ENCODE data around the gene NBEA.

NBEA gene

DNA sequence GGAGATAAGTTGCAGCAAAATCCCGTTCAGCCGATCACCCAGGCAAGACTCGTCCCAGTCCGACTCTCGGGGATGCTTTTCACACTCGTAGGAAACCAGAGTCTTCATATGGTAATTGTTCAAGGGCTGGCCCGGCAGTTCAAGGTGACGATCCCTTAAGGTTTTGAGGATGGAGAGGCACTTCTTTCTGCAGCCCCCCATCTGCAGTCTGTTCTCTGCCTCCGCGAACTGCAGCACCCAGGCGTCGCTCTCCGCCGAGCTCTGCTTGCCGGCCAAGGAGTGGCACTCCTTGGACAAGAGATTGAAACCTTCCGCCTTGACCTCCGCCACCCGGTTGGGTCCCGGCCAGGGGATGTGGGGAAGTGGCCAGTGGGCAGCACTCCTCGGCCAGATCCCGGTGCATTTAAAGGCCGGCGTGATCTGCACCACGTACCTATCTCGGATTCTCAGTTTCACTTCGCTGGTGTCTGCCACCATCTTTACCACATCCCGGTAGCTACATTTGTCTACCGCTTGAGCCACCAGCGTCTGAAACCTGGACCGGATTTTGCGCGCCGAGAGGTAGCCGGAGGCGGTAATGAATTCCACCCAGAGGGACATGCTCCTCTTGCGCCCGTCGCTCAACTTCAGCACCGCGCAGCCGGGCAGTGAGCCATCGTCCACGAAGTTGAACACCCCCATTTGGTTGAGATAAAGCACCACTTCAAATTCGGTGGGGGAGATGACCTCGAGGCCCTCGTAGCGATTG lies 533.3 kb downstream of the NBEA start:
- no peak for DNase-seq (ENCODE audit: low spot score)

DNA sequence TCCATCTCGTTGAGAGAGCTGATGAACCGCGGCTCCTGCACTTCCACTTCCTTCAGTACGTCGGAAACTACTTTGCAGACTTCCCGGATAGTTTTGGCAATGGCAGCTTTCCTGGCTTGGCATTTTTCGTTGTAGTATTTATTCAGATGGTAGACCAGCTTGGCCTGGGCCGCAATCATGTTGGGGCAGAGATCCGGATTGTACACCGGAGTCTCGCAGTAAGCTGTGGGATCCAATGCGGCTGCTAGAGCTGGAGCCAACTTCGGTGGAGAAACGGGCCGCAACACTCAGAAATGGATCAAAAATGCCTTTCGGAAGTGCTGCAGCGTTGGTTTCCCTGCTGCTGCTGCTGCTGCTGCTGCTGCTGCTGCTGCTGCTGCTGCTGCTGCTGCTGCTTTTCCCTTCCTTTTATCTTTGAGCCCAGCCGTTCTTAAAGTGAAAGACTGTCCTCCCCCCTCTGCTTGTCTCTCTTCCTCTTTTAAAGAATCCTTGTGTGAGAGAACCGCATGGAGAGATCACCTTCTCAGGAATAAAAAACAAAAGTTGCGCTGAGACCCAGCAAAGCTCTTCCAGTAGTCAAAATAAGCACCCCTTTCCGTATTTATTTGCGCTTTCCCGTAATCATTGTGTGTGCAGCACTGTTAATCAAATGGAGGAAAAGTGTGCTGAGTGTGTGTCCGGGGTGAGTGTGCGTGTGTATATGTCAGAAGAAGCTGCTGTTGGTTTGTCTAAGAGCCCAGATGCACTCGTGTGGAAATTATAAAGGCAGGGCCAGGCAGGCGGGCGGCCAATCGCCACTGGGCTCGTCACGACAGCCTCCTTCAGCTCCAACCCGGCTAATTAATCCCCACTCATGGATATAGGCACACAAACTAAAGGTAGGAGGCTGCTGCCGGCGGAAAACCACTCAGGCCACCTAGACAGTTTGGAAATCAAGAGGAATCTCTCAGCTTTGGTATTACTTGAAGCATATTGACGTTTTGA lies 534.2 kb downstream of the NBEA start, which contains the start of gene MAB21L1:
Gene MAB21L1, minus strand, starts transcription at position 730 of the 984 bp plus-strand sequence. Its CDS starts 551 bp downstream, at position 179.
- no peak for DNase-seq (ENCODE audit: low spot score)

DNA sequence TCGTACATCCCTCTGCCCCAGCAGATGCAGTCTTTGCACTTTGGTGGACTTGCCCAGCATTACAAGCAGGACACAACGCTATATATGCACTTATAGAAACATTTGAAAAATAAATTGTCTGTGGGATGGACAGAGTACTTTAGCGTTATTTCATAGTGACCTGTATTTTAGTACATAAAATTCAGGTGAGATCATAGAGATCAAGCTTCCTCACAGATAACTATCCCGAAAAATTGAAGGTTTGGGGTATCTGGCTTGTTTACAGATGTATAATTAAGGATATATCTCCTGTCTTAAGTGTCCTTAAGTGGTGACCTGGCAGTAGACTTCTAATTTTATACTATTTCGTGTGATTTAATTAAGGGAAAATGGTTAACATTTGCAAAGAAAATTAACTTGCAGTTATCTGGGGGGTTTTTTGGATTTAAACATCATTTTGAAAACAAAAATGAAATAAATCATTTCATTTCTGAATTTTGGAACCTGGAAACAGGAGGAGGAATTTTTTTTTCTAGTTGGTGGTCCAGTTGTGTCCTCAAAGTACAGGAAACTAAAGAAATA lies 535.4 kb downstream of the NBEA start:
- no peak for DNase-seq (ENCODE audit: low spot score)

DNA sequence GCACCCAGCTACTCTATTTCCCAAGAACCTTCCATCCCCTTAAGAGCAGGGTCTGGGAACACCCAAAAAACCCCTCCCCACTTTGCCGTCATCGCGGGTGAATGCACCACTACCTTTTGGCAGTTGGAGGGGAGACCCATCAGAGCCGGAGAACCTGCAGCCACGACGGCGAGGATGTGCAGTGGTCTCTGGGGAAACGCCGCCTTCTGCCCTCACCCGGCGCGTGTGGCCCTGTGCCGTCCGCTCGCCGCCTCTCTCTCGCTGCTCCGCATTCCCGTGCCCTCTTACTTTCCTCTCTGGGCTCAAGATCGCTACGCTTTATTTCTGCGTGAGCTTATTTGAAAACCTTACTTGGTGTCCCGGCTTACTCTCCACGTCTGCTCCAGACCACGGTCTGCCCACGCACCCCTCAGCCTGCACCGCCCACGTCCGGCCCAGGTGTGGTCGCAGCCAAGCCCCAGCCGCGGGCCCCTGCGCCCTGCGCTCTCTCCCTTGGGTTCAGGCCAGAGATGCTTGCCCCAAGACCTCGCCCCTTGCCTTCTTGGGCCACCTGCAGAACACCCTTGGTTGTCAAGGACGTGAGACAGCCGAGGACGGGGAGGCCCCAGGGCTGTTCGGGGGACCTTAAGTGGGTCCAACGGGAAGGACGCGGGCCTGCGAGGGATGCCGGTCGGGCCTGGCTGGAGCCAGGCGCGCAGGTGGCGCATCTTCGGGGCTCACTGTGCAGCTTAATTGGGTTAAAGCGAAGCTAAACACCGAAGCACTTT lies 536.4 kb downstream of the NBEA start:
- no peak for DNase-seq (ENCODE audit: low spot score)

DNA sequence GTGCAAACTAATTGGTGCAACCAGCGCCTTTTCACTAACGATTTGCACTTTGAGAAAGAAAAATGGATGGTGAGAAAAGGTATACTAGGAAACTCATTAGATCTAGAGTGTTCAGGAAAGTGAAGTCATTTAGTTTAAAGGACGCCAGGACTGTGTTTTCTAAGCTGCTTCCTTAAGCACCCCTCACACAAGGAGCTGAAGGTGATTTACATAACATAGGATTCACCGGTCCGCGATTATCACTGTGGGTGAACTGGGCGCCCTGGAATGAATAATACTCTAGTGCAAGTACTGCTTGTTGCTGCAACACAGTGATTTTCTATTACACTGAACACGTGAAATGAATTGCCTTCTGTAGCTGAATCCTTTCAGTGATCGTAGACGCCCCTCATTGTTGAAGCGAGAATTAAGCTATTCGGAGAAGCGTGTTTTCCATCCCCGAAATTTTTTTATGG lies 537.0 kb downstream of the NBEA start:
- DNase-seq (ENCODE audit: low spot score): no peak

DNA sequence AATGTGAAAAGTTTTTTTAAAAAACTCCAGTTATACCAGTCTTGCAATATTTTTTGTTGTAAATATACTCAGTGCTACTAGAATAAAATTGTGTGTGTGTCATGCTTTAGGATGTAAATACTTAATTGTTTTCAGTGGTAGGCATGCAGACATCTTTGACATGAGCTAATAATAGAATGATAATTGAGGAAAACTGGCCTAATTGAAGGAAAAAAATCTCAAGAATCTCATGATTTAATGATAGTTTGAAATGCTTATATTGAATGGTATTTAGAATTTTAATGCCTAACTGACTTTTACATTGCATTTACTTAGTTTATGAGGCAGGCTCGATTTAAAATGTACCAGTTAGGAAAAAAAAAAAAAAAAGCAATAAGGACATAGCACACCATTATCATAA lies 537.6 kb downstream of the NBEA start:
- no peak for DNase-seq (ENCODE audit: low spot score)

DNA sequence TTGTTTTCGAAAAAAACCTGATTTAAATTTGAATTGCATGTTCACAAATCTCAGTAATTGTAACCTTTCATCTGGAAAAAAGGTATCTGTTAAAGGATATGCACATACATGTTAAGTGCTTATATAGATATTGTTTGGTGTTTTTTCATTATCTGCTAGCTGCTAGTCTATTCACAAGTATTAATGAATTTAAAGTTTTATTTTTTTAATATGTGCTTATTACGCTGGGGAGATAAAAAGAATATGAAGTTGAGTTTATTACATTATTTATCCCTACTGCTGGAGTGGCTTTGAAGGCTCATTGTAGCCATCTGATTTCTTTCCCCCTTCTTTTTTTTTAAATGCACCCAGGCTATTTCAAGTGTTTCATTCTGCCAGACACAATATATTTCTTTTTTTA lies 538.3 kb downstream of the NBEA start:
- no peak for DNase-seq (ENCODE audit: low spot score)

DNA sequence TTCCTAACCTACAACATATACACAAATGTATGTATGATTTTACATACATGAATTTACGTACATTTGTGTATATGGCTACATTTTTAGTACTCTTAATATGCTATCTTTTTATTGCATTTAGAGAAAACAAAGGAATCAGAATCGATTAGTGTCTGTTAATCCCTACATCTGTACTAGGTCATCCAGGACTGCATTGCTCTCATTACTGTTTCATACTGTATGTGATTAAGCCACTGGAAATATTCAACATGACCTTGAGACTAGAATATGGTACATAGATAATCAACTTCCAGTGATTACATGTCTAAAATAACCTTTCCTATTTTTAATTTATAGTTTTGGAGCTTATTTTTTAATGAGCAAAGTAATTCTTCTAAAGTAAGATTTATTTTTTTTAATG lies 539.7 kb downstream of the NBEA start:
- DNase-seq (ENCODE audit: low spot score): no peak

DNA sequence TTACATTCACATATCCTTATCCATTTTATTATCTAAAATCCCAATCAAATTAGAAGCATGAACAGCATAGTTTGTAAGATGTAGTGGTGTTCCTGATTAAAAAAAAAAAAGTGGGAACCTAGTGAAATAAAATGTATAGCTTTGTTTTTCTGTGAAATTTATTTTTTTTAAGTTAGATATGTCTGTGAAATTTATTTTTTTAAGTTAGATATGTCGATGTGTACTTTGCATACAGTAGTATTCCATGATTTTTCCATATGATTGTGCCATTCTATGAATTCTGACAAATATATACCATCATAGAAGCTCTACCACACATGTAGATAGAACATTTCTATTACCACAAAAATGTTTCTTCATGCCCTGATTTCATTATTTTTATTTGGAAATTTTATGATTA lies 540.5 kb downstream of the NBEA start:
- no peak for DNase-seq (ENCODE audit: low spot score)

DNA sequence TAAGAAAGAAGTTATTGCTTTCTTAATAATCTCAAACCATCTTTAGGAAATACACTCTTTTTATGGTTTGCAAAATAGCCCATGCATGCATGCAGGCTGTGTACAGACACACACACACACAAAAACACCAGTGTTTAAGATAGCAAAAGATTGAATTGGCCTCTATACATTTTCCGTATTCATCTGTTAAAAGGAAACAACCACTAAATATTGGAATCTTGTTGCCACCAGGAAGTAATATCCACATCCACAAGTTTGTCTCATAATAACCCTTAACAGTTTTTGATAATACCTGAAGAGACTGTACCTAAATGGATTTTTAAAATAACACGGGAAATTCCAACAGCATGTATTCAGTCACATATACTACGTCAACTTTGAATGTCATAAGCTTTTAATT lies 541.7 kb downstream of the NBEA start:
- no peak for DNase-seq (ENCODE audit: low spot score)

DNA sequence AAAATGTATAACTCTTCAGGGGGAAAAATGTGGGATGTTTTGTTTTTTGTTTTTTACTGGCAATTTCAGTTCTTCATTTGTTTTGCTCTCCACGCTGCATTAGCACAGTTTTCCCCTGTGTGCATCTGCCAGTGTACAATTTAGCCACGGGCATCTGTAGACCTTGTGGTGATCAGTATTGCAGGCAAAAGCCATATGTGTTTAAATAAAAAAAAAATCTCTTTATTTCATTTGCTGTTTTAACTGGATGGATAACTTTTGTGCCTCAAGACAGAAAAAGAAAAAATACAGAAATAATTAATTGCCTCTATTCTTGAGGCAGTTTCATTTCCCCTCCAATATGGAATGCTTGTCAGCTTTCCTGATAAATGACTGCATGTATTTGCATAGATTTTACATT lies 542.3 kb downstream of the NBEA start:
- DNase-seq (ENCODE audit: low spot score): no peak

DNA sequence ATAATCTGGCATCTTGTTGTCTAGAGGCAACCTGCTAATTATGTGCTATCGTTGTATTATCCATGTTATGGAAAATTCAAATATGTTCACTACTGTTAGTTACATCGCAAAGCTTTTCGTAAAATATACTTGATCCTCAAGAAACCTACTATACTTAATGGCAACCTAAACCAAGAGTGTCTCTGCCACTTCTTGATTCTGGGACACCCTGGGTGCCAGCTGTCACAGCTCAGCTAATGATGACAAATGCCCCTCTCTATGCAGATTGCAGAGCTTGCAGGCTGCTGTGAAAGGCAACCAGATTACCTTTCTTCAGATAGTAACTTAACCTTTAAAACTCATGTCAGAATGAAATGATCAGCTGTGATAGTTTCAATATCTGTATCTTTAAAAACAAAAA lies 543.4 kb downstream of the NBEA start:
- DNase-seq (ENCODE audit: low spot score): no peak

DNA sequence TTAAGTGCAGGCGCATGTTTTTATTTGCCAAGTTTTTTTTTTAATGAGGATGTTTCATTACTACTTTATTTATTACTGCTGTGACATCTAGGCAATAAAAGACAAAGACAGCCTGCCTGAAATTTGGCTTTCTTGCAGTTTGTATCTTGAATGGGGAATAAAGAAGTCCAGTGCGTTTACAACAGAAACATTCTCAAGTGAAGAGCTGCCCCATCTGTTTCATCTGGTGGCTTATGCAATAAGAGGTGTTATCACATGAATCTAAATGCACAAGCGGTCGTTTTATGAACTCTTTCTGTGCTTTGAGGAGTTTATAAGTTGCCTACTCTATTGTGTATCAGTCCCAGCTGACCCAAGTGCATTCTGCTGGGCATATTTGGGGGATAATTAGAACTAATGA lies 547.0 kb downstream of the NBEA start:
- no peak for DNase-seq (ENCODE audit: low spot score)

DNA sequence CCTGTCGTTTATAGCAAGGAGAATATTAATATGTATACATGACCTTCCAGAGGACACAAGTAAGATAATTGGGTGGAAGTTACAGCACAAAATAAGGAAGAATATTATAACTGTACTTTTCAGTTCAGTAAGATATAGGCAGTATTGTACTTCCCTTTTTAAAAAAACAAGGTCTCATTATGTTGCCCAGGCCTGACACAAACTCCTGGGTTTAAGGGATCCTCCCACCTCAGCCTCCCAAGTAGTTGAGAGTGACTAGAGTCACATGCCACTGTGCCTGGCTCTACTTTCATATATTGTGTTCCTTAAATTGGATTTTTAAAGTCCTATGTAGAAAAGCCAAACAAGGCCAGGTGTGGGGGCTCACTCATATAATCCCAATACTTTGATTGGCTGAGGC lies 553.9 kb downstream of the NBEA start:
- no peak for DNase-seq (ENCODE audit: low spot score)

DNA sequence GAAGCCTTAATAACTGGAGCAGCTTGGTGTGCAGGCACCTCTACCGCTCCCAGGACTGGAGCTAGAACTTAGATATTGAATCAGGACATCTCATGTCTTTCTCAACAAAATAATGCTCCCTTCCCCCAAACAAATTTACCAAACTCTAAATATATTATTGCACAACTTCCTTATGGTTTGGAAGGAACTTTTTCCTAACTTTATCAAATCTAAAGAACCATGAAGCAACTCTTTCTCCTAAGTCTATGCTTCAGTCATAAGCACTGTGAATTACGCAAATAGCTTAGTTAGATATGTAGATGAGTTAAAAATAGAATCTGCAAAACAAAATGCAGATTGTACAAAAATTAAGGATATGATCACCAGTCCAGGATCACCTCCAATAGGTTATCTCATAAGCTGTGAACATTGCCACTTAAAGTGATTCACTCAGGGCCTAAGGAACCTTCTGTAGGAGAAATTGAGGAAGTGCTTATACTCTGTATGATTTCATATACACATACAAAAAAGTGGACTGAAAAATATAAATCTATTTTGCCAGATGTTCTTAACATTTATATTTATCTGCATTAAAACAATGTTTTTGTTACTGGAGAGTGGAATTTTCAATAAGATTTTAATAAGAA lies 554.8 kb downstream of the NBEA start:
- no peak for DNase-seq (ENCODE audit: low spot score)

DNA sequence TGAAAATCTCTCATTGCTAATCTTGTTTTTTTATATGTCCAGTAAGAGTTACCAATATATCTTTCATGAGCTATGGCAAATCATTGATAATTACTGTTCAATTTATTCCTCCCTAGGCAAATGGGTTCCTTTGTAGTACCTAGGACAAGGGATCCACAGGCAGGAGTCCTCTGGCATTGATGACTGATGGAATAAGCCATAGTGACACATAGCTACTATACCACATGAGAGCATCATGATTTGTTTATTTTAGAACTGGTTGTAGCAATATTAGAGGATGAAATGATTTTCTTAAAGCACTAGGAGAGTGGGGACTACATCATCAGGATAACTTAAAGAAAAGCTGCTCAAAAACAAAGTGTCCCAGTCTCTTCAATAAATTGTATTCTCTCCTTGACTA lies 556.2 kb downstream of the NBEA start:
- DNase-seq (ENCODE audit: low spot score): no peak

DNA sequence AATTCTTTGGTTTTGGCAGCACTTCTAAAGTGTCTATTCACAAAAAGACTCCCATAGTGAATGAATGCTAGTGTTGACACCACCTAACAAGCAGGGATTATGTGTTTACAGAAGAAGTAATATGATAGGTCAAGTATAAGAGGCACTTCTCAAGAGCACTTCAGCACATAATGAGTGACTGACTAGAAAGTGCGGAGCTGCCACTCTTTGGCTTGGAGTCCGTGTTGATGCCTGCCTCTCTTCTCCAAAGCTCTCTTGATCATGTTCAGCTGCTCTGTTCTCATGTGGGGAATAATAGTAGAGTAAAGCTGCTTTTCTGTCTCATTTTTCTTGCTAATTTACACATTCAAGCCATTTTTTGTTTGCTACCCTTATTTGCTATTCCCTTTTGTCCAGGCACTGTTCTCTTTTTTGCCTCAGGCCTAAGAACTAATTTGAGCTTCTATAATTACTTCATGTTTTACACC lies 557.2 kb downstream of the NBEA start:
- no peak for DNase-seq (ENCODE audit: low spot score)

DNA sequence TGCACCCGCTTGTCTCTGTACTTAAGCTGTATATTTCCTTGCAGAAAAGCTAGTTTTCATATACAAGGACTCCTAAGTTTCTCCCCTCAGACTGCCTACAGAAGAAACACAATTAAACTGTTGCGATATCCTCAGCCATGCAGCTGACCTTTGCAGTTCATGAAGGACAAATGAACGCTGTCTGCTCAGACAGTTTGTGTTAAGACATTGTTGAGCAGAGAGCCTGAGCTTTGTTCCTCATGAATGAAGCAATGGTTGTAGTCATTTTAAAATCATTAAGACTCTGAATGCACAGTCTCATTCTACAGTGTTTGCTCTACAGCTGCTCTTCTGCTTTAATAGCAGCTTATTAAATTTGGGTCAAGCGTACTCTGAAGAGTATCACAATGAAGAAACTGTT lies 557.6 kb downstream of the NBEA start:
- no peak for DNase-seq (ENCODE audit: low spot score)

DNA sequence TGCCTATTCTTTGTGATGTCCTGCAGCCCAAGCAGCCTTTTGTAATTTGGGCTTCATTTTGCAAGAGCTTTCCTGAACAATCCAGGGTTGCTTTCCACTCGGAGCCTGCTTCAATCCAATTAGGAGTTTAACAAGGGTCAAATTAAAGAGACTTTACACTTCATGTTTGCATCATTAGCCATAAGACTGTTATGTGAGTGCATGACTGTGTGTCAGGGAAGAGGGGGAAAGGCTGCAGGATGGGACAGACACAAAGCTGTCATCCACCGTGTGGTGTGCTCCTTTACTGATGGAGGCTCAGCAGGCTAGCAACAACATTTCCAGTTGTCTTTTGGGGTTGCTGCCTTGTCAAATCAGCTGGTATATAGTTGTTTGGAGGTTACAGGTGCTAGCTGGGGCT lies 558.1 kb downstream of the NBEA start:
- no peak for DNase-seq (ENCODE audit: low spot score)

DNA sequence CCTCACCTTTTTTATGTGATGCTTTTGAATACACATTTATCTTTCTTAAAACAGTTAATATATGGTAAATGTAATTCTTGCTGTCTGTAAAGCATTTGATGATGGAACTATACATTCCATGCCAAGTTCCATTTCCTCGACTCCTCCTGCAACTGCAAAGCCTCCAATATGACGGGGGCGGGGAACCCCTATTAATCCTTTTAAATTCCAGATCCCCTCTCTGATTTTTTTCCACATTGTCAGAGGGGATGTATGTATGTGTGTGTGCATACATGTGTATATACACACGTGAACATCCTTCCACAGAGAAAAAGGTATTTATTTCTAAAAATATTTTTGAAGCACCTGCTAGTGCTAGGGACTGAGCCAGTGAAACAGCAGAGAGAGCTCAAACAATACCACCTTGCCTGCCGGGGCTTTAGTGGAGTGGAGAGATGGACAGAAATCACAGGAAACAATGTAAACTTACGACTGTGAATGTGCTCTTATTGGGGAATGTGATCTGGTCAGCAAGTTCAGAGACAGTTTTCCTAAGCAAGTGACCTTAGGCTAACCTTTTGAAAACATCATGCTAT lies 559.7 kb downstream of the NBEA start:
- no peak for DNase-seq (ENCODE audit: low spot score)

DNA sequence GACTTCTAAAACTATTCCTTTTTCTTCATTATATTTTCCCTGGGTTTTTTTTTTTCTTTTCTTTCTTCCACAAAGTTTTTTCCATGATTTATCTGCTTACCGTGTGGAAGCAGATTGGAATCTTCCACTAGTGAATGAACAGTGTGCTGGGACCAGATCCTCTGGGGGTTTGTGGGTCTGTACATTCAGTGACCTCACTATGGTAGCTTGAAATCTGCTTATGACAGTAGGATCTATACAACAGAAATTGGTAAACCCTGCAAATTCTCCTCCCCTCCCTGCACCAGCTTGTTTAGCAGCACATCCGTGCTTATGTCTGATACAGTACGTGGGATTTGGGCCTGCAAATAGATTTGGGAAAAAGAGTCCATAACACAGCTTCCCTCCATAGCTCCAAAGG lies 560.4 kb downstream of the NBEA start:
- DNase-seq (ENCODE audit: low spot score): no peak
